ENCODE results near the gene MECP2.
A peak's percentile ranks its signal among the peaks of the same experiment; 100 is the strongest.

Gene MECP2

GRCh38 chrX:154061801-154062200 lies 35.7 kb downstream of the MECP2 start:
- DNase-seq (ENCODE audit: low read depth, low spot score) = no peak

- no peak for DNase-seq (ENCODE audit: low read depth, low spot score)
These were observed 37.7 kb downstream of the MECP2 start for GRCh38 chrX:154059729-154060245.

- DNase-seq (ENCODE audit: low read depth, low spot score) = no peak
These were observed 38.3 kb downstream of the MECP2 start for GRCh38 chrX:154059231-154059630.

- no peak for DNase-seq (ENCODE audit: low read depth, low spot score)
These were observed 39.1 kb downstream of the MECP2 start for GRCh38 chrX:154058214-154058997.

GRCh38 chrX:154057791-154058190 lies 39.7 kb downstream of the MECP2 start:
- no peak for DNase-seq (ENCODE audit: low read depth, low spot score)

GRCh38 chrX:154056770-154057241 lies 40.7 kb downstream of the MECP2 start:
- no peak for DNase-seq (ENCODE audit: low read depth, low spot score)

- peak; percentile 45 for DNase-seq (ENCODE audit: low read depth, low spot score)
These were observed 46.2 kb downstream of the MECP2 start for GRCh38 chrX:154051201-154051810.

- DNase-seq (ENCODE audit: low read depth, low spot score) = no peak
These were observed 47.4 kb downstream of the MECP2 start for GRCh38 chrX:154050113-154050495.

GRCh38 chrX:154049209-154050112 lies 48.1 kb downstream of the MECP2 start:
- DNase-seq (ENCODE audit: low read depth, low spot score) = no peak

GRCh38 chrX:154048398-154048797 lies 49.1 kb downstream of the MECP2 start:
- no peak for DNase-seq (ENCODE audit: low read depth, low spot score)

- no peak for DNase-seq (ENCODE audit: low read depth, low spot score)
These were observed 50.4 kb downstream of the MECP2 start for GRCh38 chrX:154046940-154047610.

GRCh38 chrX:154046031-154046781 lies 51.3 kb downstream of the MECP2 start:
- DNase-seq (ENCODE audit: low read depth, low spot score) = no peak

- DNase-seq (ENCODE audit: low read depth, low spot score) = no peak
These were observed 53.4 kb downstream of the MECP2 start for GRCh38 chrX:154044091-154044490.

GRCh38 chrX:154043003-154043763 lies 54.3 kb downstream of the MECP2 start:
- DNase-seq (ENCODE audit: low read depth, low spot score) = no peak

GRCh38 chrX:154040863-154041262 lies 56.7 kb downstream of the MECP2 start:
- DNase-seq (ENCODE audit: low read depth, low spot score) = no peak

GRCh38 chrX:154040307-154040756 lies 57.2 kb downstream of the MECP2 start:
- DNase-seq (ENCODE audit: low read depth, low spot score) = no peak

GRCh38 chrX:154039577-154039976 lies 57.9 kb downstream of the MECP2 start:
- DNase-seq (ENCODE audit: low read depth, low spot score) = no peak

GRCh38 chrX:154038656-154039055 lies 58.9 kb downstream of the MECP2 start:
- no peak for DNase-seq (ENCODE audit: low read depth, low spot score)

- no peak for DNase-seq (ENCODE audit: low read depth, low spot score)
These were observed 59.8 kb downstream of the MECP2 start for GRCh38 chrX:154037754-154038153.

GRCh38 chrX:154036513-154036912 lies 61.0 kb downstream of the MECP2 start:
- DNase-seq (ENCODE audit: low read depth, low spot score) = no peak
